Thyroid gland (tissue), 4 donors: ENCODE measurements around the gene MAP3K6. TPM values are rescaled to one million over a fixed set of nuclear protein-coding genes. Genes with fewer than 3 reads are reported as not detected.
A peak's percentile ranks its signal among the peaks of the same experiment; 100 is the strongest.

Experiments
- DNase-seq, 2 donors: peaks; one replicate each; pipeline ENCODE4 v3.0.0-alpha.2; 2019
- H3K27ac ChIP-seq, 3 donors: fragments of 200-600 bp; sonication (generic); 1 replicate in 2 of 3; 2 replicates in 1 of 3; pipeline ENCODE4 v1.5.1; 2016 to 2019; ENCODE audit warnings: mild to moderate bottlenecking in 1 of 3, moderate library complexity in 1 of 3
- H3K27me3 ChIP-seq: fragments of 200-600 bp; sonication (generic); one replicate; pipeline ENCODE4 v1.5.1; 2019
- H3K36me3 ChIP-seq, 2 donors: fragments of 200-600 bp; sonication (generic); one replicate each; pipeline ENCODE4 v1.5.1; 2016 to 2019
- H3K4me1 ChIP-seq, 2 donors: fragments of 200-600 bp; sonication (generic); one replicate each; pipeline ENCODE4 v1.5.1; 2017 to 2019
- H3K4me3 ChIP-seq, 3 donors: fragments of 200-600 bp; sonication (generic); replicated peaks in 1 of 3; 1 replicate in 2 of 3; 2 replicates in 1 of 3; pipeline ENCODE4 v1.5.1; 2016; ENCODE audit warnings: mild to moderate bottlenecking in 1 of 3
- H3K9me3 ChIP-seq: fragments of 200-600 bp; sonication (generic); one replicate; pipeline ENCODE4 v1.5.1; 2017
- CTCF ChIP-seq, 6 experiments: fragments of 200-600 bp in 3 of 6; fragments of 450-650 bp in 3 of 6; sonication (generic) in 3 of 6; IDR thresholded peaks; one replicate each; pipeline ENCODE4 v1.5.1; 2016 to 2019; ENCODE audit warnings: antibody characterized with exemption in 6 of 6, mild to moderate bottlenecking in 2 of 6, inconsistent platforms in 1 of 6, moderate library complexity in 1 of 6
- POLR2A ChIP-seq, 2 donors: fragments of 450-650 bp; IDR thresholded peaks; one replicate each; pipeline ENCODE4 v1.6.1; 2017; ENCODE audit warnings: antibody characterized with exemption in 2 of 2, mild to moderate bottlenecking in 2 of 2, moderate library complexity in 1 of 2
- WGBS, 2 donors: methylation state at CpG; one replicate each; pipeline ENCODE4 v1.1.5; 2017; 5-methylcytosine and 5-hydroxymethylcytosine counted together
- intact Hi-C: fragments of 100-400 bp; cut with DNase I; formaldehyde crosslinking; loops from one replicate; pipeline ENCODE4 v1.15.1; 2023
- total RNA-seq, 4 donors: library from RNA; depleted of rRNA; stranded (reverse); fragments of >200 nt; gene quantifications; one replicate each; pipeline ENCODE4 v1.2.3, GENCODE V29; 2016

The MAP3K6 gene
- total RNA-seq, 4 donors from 2014 or later: 17.6 to 62.9 (median 32.3) TPM

- no peak for DNase-seq
- no peak overlapping the region for H3K27ac ChIP-seq
- H3K9me3 ChIP-seq: no peaks in the 10 kb centered on the region
- 90 to 95% methylated on average over 1 to 3 of the region's 3 CpGs for WGBS, 2 donors
- intact Hi-C loops: loop anchor here (10.0 kb wide), 1 partner anchor 292 kb away; no protein-coding TSS in a partner anchor
- peaks cover 13 to 18% of the 10 kb centered on the region in 2 donors for H3K4me1 ChIP-seq
- no peak for TF ChIP-seq CTCF (IDR thresholded peaks at IDR 0.05)
- TF ChIP-seq POLR2A (IDR thresholded peaks at IDR 0.05): no peak
- H3K27me3 ChIP-seq: no peaks in the 10 kb centered on the region
- H3K36me3 ChIP-seq: no peaks in the 10 kb centered on the region
- no peak overlapping the region for H3K4me3 ChIP-seq
Measured at GRCh38 chr1:27397110-27397509, 30.3 kb upstream of the MAP3K6 start.

DNA sequence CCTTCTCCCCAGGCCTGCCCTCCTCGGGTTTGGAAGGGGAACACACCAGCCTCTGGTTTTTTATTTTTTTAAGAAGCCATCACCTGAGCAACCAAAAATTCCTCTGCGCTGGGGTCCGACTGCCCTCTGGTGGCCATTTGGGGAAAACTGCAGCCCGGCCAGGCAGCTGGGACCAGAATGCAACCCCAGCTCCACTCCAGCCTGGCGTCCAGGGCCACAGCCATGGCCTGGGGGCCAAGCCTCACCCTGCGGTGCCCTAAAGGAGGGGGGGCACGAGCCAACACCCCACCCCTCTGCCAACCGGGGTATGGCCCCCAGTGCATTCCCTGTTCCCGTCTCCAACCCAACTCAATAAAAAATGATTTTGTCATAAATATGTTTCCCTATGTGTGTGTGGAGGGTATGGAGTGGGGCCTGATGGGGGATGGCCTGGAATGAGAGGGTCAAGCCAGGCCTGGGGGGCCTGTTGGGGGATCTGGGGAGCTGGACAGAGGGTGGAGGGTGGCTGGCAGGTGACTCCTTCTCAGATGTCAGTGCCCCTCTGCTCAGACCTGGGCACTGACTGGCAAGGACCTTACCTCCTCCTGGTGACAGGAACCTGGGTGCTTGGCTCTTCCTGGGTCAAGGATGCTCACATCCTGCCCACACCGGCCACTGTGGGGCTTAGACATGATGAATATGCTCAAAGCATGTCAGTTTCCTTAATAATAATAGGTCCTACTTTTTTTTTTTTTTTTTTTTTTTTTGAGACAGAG is 28.9 kb upstream of the MAP3K6 start:
- intact Hi-C loops: loop anchor here (10.0 kb wide), 1 partner anchor 291 kb away; no protein-coding TSS in a partner anchor
- WGBS, 2 donors: 7 to 12% methylated on average over 6 to 10 of the region's 10 CpGs

DNA sequence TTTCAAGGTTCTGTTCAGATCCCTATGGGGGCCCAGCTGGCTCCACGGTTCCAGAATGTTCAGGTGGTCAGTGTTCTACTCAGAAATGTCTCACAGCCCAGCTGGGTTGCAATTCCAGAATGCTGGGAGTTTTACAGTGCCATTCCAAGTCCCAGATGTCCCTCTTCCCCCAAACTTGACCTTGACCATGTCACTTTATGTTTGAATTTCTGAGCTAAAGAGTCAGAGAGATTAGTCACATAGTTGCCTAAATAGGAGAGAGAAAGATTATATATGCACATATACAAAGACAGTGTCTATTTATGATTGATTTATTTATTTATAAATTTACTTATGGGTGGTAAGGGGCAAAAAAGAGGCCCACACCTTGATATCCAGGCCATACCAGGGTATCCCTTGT is 28.2 kb upstream of the MAP3K6 start:
- DNase-seq: no peak
- intact Hi-C loops: loop anchor here (5.0 to 10.0 kb wide), 3 partner anchors 38 to 290 kb away; no protein-coding TSS in a partner anchor
- no peaks in the 10 kb centered on the region for H3K36me3 ChIP-seq
- H3K9me3 ChIP-seq: no peaks in the 10 kb centered on the region
- H3K4me3 ChIP-seq: no peak overlapping the region
- H3K4me1 ChIP-seq: peaks cover 19 to 23% of the 10 kb centered on the region in 2 donors
- TF ChIP-seq POLR2A (IDR thresholded peaks at IDR 0.05) (no peak), CTCF (IDR thresholded peaks at IDR 0.05) (no peak)
- WGBS, 2 donors: 85 to 88% methylated on average over 1 of the region's 1 CpG
- peak overlapping the region; percentile 41 to 60 (median 52) for H3K27ac ChIP-seq
- no peaks in the 10 kb centered on the region for H3K27me3 ChIP-seq

More for the DNA sequence above, 28.9 kb upstream of the MAP3K6 start:
- DNase-seq: peak; percentile 75 to 80
- H3K9me3 ChIP-seq: no peaks in the 10 kb centered on the region
- H3K4me1 ChIP-seq: peaks cover 19 to 27% of the 10 kb centered on the region in 2 donors
- H3K27me3 ChIP-seq: no peaks in the 10 kb centered on the region
- peak; percentile 89 to 97 (median 95) for TF ChIP-seq CTCF (IDR thresholded peaks at IDR 0.05)
- no peak for TF ChIP-seq POLR2A (IDR thresholded peaks at IDR 0.05)
- no peak overlapping the region for H3K4me3 ChIP-seq
- peak overlapping the region in 2 of 3 donors; percentile 41 to 60 for H3K27ac ChIP-seq
- H3K36me3 ChIP-seq: no peaks in the 10 kb centered on the region

- H3K27ac ChIP-seq: no peak overlapping the region
- WGBS, 2 donors: 96 to 100% methylated on average over 6 to 9 of the region's 9 CpGs
- H3K36me3 ChIP-seq: no peaks in the 10 kb centered on the region
- H3K9me3 ChIP-seq: no peaks in the 10 kb centered on the region
- H3K4me1 ChIP-seq: peaks cover 19 to 23% of the 10 kb centered on the region in 2 donors
- DNase-seq: no peak
- intact Hi-C loops: loop anchor here (5.0 to 10.0 kb wide), 3 partner anchors 37 to 289 kb away; no protein-coding TSS in a partner anchor
- H3K27me3 ChIP-seq: no peaks in the 10 kb centered on the region
- H3K4me3 ChIP-seq: no peak overlapping the region
- TF ChIP-seq POLR2A (IDR thresholded peaks at IDR 0.05) (no peak), CTCF (IDR thresholded peaks at IDR 0.05) (no peak)
Measured at GRCh38 chr1:27394282-27394658, 27.5 kb upstream of the MAP3K6 start.
